ENCODE measurements around the gene SP140.

GRCh38 chr2:230358305-230358704 lies 132.8 kb downstream of the SP140 start:
- TF ChIP-seq, protein P1, sequence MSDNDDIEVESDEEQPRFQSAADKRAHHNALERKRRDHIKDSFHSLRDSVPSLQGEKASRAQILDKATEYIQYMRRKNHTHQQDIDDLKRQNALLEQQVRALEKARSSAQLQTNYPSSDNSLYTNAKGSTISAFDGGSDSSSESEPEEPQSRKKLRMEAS (IDR thresholded peaks at IDR 0.05), result no peak
- TF ChIP-seq YY1 (IDR thresholded peaks at IDR 0.05; ENCODE audit: low read depth) (no peak), TCF12 (IDR thresholded peaks at IDR 0.05; ENCODE audit: low read depth) (no peak), FOXM1 (IDR thresholded peaks at IDR 0.05; ENCODE audit: borderline replicate concordance, low read depth) (no peak), TAF1 (IDR thresholded peaks at IDR 0.05; ENCODE audit: low read depth) (no peak), CEBPB (IDR thresholded peaks at IDR 0.05) (no peak), EP300 (IDR thresholded peaks at IDR 0.05; ENCODE audit: borderline replicate concordance) (no peak), CREB1 (IDR thresholded peaks at IDR 0.05; ENCODE audit: low read depth) (no peak)
